OCI-LY1 (cell line): ENCODE data around the gene HBS1L.

ENCODE experiments used
- EZH2 ChIP-seq: fragments of 200-600 bp; sonication (generic), shearing (Covaris generic); IDR thresholded peaks from 2 replicates; pipeline ENCODE4 v1.8.0; 2017; ENCODE audit warnings: borderline replicate concordance, mixed run types, mild to moderate bottlenecking, antibody characterized with exemption, low read length, moderate library complexity, mixed read lengths
- TF ChIP-seq, protein P1 (sequence below): fragments of 200-600 bp; sonication (generic), shearing (Covaris generic); IDR thresholded peaks from 2 replicates; pipeline ENCODE4 v1.5.1; 2017; ENCODE audit warnings: mild to moderate bottlenecking, antibody characterized with exemption, low read length, moderate library complexity, mixed read lengths

DNA sequence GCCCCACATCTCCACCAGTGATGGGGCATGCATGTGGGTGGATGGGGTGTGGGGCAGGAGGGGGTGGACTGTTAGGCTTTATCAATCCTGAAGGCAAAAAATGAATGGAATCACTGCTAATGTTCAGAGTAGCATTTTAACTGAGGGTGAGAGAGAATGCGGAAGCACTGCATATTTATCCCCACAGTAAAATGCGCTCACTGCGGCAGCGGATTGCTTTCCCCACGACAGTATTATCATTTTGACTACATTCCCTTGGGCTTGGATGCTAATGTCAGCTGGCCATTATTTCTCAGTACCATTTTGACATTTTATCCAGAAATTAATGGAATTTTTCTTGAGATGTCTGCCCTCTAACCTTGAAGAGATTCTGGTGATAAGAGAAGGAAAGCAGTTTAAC is 118.1 kb downstream of the HBS1L start:
- TF ChIP-seq, protein P1, sequence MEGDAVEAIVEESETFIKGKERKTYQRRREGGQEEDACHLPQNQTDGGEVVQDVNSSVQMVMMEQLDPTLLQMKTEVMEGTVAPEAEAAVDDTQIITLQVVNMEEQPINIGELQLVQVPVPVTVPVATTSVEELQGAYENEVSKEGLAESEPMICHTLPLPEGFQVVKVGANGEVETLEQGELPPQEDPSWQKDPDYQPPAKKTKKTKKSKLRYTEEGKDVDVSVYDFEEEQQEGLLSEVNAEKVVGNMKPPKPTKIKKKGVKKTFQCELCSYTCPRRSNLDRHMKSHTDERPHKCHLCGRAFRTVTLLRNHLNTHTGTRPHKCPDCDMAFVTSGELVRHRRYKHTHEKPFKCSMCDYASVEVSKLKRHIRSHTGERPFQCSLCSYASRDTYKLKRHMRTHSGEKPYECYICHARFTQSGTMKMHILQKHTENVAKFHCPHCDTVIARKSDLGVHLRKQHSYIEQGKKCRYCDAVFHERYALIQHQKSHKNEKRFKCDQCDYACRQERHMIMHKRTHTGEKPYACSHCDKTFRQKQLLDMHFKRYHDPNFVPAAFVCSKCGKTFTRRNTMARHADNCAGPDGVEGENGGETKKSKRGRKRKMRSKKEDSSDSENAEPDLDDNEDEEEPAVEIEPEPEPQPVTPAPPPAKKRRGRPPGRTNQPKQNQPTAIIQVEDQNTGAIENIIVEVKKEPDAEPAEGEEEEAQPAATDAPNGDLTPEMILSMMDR: no peak
- TF ChIP-seq EZH2: no peak
